Mesenchymal stem cell (in vitro differentiated cells and primary cell): Measurements from ENCODE around the gene KLHL3.

ENCODE experiments used
- DNase-seq: peaks from one replicate; pipeline ENCODE4 v3.0.0-alpha.2; 2013
- H2AFZ ChIP-seq: one replicate; pipeline ENCODE4 v1.6.1; 2013; ENCODE audit warnings: low read depth, mild to moderate bottlenecking, control low read depth, inconsistent platforms, low read length, moderate library complexity
- H2AK5ac ChIP-seq: 2 replicates; pipeline ENCODE4 v1.6.1; 2013; ENCODE audit warnings: low read length, moderate library complexity, mild to moderate bottlenecking, inconsistent platforms; ENCODE audit not compliant: severe bottlenecking
- H2BK120ac ChIP-seq: one replicate; pipeline ENCODE4 v1.6.1; 2013; ENCODE audit warnings: low read depth, mild to moderate bottlenecking, inconsistent platforms, low read length, moderate library complexity
- H2BK12ac ChIP-seq, 2 experiments: one replicate each; pipeline ENCODE4 v1.6.1; 2013; ENCODE audit warnings: inconsistent platforms in 2 of 2, low read length in 2 of 2, mild to moderate bottlenecking in 2 of 2, moderate library complexity in 2 of 2, control low read depth in 1 of 2
- H2BK15ac ChIP-seq: one replicate; pipeline ENCODE4 v1.6.1; 2013; ENCODE audit warnings: mild to moderate bottlenecking, low read depth, inconsistent platforms; ENCODE audit not compliant: poor library complexity, severe bottlenecking
- H2BK5ac ChIP-seq: 2 replicates; pipeline ENCODE4 v1.6.1; 2013; ENCODE audit warnings: low read depth, mild to moderate bottlenecking, low read length, control low read depth, inconsistent platforms; ENCODE audit not compliant: poor library complexity, severe bottlenecking
- H3K14ac ChIP-seq, 2 experiments: one replicate each; pipeline ENCODE4 v1.6.1; 2013; ENCODE audit warnings: inconsistent platforms in 2 of 2, low read length in 2 of 2, control low read depth in 1 of 2, mild to moderate bottlenecking in 1 of 2, moderate library complexity in 1 of 2
- H3K18ac ChIP-seq, 2 experiments: one replicate each; pipeline ENCODE4 v1.6.1; 2013; ENCODE audit warnings: inconsistent platforms in 2 of 2, low read length in 2 of 2, control low read depth in 1 of 2, low read depth in 1 of 2, mild to moderate bottlenecking in 1 of 2
- H3K23ac ChIP-seq, 2 experiments: one replicate each; pipeline ENCODE4 v1.6.1; 2013; ENCODE audit warnings: inconsistent platforms in 2 of 2, low read length in 2 of 2, mild to moderate bottlenecking in 2 of 2, moderate library complexity in 2 of 2, control low read depth in 1 of 2
- H3K27ac ChIP-seq: 2 replicates; pipeline ENCODE4 v1.5.1; 2013; ENCODE audit warnings: mild to moderate bottlenecking, moderate library complexity, low read length, control low read depth, inconsistent platforms; ENCODE audit not compliant: poor library complexity, severe bottlenecking
- H3K27me3 ChIP-seq, 2 experiments: 2 replicates each; pipeline versions ENCODE4 v1.6.1 to v1.7.0; 2013; ENCODE audit warnings: low read length in 2 of 2, mild to moderate bottlenecking in 2 of 2, moderate library complexity in 2 of 2, control low read depth in 1 of 2, inconsistent platforms in 1 of 2; ENCODE audit not compliant: control insufficient read depth in 1 of 2, insufficient read depth in 1 of 2
- H3K36me3 ChIP-seq, 2 experiments: 2 replicates each; pipeline versions ENCODE4 v1.6.1 to v1.7.0; 2013; ENCODE audit warnings: low read length in 2 of 2, control low read depth in 1 of 2, inconsistent platforms in 1 of 2, low read depth in 1 of 2, mild to moderate bottlenecking in 1 of 2; ENCODE audit not compliant: insufficient read depth in 2 of 2, control insufficient read depth in 1 of 2
- H3K4ac ChIP-seq, 2 experiments: one replicate each; pipeline ENCODE4 v1.6.1; 2013; ENCODE audit warnings: inconsistent platforms in 2 of 2, low read length in 2 of 2, mild to moderate bottlenecking in 2 of 2, moderate library complexity in 2 of 2, control low read depth in 1 of 2, low read depth in 1 of 2
- H3K4me1 ChIP-seq: 2 replicates; pipeline ENCODE4 v1.6.1; 2013; ENCODE audit warnings: low read depth, low read length, control low read depth; ENCODE audit not compliant: control insufficient read depth, insufficient read depth
- H3K4me2 ChIP-seq: 2 replicates; pipeline ENCODE4 v1.6.1; 2013; ENCODE audit warnings: low read length, mild to moderate bottlenecking, inconsistent platforms; ENCODE audit not compliant: poor library complexity, severe bottlenecking
- H3K4me3 ChIP-seq, 2 experiments: 2 replicates each; pipeline versions ENCODE4 v1.5.1 to v1.7.0; 2013; ENCODE audit warnings: low read length in 2 of 2, mild to moderate bottlenecking in 2 of 2, control low read depth in 1 of 2, low read depth in 1 of 2; ENCODE audit not compliant: insufficient read depth in 1 of 2
- H3K79me1 ChIP-seq: replicated peaks from 2 replicates; pipeline ENCODE4 v1.6.1; 2013; ENCODE audit warnings: mild to moderate bottlenecking, control low read depth, low read length, inconsistent platforms; ENCODE audit not compliant: poor library complexity, severe bottlenecking
- H3K9ac ChIP-seq: 2 replicates; pipeline ENCODE4 v1.7.0; 2013; ENCODE audit warnings: mild to moderate bottlenecking, low read length, moderate library complexity
- H3K9me3 ChIP-seq: 2 replicates; pipeline ENCODE4 v1.7.0; 2013; ENCODE audit warnings: mild to moderate bottlenecking, low read length; ENCODE audit not compliant: control insufficient read depth
- H4K8ac ChIP-seq: one replicate; pipeline ENCODE4 v1.6.1; 2013; ENCODE audit warnings: inconsistent platforms, mild to moderate bottlenecking, low read length, moderate library complexity
- H4K91ac ChIP-seq: one replicate; pipeline ENCODE4 v1.6.1; 2013; ENCODE audit warnings: mild to moderate bottlenecking, low read length, inconsistent platforms
- WGBS: methylation state at CpG from one replicate; pipeline ENCODE4 v1.1.7; 2013; ENCODE audit warnings: mixed read lengths; 5-methylcytosine and 5-hydroxymethylcytosine counted together

KLHL3 gene

DNA sequence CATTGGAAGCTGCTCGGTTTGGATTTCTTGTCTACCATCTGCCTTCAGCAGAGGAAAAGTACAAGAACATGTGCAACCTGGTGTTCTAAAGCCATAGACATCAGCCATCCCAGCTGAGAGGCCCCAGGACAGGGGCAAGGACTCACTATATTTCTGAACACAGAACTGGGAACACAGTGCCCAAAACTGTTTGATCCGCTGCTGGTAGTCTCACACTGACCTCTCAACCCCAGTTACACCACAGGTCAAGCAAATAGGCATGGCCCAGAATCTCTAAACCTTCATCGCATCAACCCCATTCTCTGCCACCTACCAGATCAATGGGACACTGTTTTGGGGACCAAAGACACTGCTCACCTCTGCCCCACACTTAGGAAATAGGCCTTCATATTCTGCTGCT, 2.0 kb downstream of the KLHL3 start:
- H3K9ac ChIP-seq: no peak overlapping the region
- H3K4me3 ChIP-seq: no peak overlapping the region
- no peak overlapping the region for H3K27ac ChIP-seq
- no peak overlapping the region for H4K8ac ChIP-seq
- H2AK5ac ChIP-seq: no peak overlapping the region
- H3K79me1 ChIP-seq: peaks cover 6% of the 10 kb centered on the region
- peaks cover 6% of the 10 kb centered on the region for H3K4me1 ChIP-seq
- peaks cover 2% of the 10 kb centered on the region for H3K9me3 ChIP-seq
- no peak for DNase-seq
- H3K36me3 ChIP-seq: no peaks in the 10 kb centered on the region
- WGBS: 87% methylated on average over 3 of the region's 3 CpGs
- no peak overlapping the region for H4K91ac ChIP-seq
- no peak overlapping the region for H2BK15ac ChIP-seq
- H2BK12ac ChIP-seq: no peak overlapping the region
- H3K23ac ChIP-seq: no peak overlapping the region
- no peak overlapping the region for H3K4me2 ChIP-seq
- H2BK120ac ChIP-seq: no peak overlapping the region
- H3K4ac ChIP-seq: no peak overlapping the region
- H3K14ac ChIP-seq: no peak overlapping the region
- no peaks in the 10 kb centered on the region for H3K27me3 ChIP-seq
- H2AFZ ChIP-seq: no peak overlapping the region
- H3K18ac ChIP-seq: no peak overlapping the region
- H2BK5ac ChIP-seq: no peak overlapping the region

DNA sequence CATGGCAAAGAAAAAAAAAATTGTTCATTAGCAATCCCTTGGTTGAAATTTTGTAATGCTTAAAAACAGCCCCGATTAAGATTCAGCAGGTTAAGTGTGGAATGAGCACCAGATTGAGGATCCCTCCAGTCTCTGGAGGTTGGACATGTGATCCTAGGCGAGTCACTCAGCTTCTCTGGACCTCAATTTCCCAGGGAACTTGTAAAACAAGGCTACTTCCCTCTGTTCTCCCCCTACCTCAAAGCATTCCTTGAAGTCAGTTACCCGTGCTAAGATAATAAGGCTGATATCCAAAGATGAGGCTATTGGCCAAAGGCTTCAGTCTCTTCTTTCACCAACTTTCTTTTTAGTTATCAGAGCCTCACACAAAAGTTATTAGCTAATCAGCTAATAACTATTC, 2.9 kb downstream of the KLHL3 start:
- H4K8ac ChIP-seq: no peak overlapping the region
- H2BK120ac ChIP-seq: no peak overlapping the region
- H3K4ac ChIP-seq: no peak overlapping the region
- H3K18ac ChIP-seq: no peak overlapping the region
- H2BK15ac ChIP-seq: no peak overlapping the region
- no peak overlapping the region for H3K23ac ChIP-seq
- H3K9me3 ChIP-seq: no peaks in the 10 kb centered on the region
- no peak overlapping the region for H3K4me2 ChIP-seq
- no peak overlapping the region for H3K9ac ChIP-seq
- DNase-seq: no peak
- no peaks in the 10 kb centered on the region for H3K27me3 ChIP-seq
- no peaks in the 10 kb centered on the region for H3K36me3 ChIP-seq
- no peak overlapping the region for H2BK5ac ChIP-seq
- no peak overlapping the region for H3K4me3 ChIP-seq
- H3K4me1 ChIP-seq: peaks cover 6% of the 10 kb centered on the region
- H3K27ac ChIP-seq: no peak overlapping the region
- peaks cover 6% of the 10 kb centered on the region for H3K79me1 ChIP-seq
- H2AK5ac ChIP-seq: no peak overlapping the region
- 79% methylated on average over 3 of the region's 3 CpGs for WGBS
- no peak overlapping the region for H2AFZ ChIP-seq
- H4K91ac ChIP-seq: no peak overlapping the region
- no peak overlapping the region for H2BK12ac ChIP-seq
- no peak overlapping the region for H3K14ac ChIP-seq

DNA sequence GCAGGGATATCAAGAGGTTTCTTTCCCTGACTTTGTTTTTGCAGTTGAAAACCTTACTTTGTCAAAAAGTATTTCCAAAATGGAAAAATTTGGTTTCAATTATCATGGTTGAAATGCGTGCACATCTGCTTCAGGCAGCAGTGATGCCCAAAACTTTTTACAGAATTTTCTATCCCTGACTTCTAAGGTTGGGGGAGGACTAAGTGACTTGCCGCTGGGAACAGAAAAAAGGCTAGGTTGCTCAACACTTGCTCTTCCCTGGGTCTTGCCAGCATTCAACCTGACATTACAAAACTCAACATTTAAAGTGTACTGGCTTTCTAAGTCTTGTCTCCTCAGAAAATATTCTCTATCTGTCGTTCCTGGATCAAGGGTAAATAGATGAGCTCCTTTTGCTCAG, 4.7 kb downstream of the KLHL3 start:
- 93% methylated on average over 3 of the region's 3 CpGs for WGBS
- no peak overlapping the region for H2BK12ac ChIP-seq
- DNase-seq: no peak

DNA sequence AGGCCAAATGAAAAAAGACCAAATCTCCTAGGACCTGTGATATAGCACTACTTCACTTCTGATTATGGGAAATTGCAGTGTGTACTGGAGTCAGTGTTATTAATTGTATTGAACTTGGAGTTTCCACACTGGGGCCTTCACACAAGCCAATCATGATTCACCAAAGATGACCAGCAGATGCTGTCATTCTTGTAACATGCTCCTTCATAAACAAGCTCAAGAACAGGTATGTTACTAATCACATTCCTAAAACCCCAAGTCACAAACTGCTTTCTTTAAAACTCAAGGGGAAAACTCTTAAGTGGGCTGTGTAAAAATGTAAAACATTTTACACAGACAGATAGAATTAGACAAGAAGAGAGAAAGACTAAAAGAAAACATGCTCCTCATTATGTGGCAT, 5.6 kb downstream of the KLHL3 start:
- H3K18ac ChIP-seq: no peak overlapping the region
- H3K23ac ChIP-seq: no peak overlapping the region
- H2BK12ac ChIP-seq: no peak overlapping the region
- peak; percentile 6 for DNase-seq
- no peak overlapping the region for H3K27ac ChIP-seq
- H3K4ac ChIP-seq: no peak overlapping the region
- no peak overlapping the region for H2BK120ac ChIP-seq
- H3K27me3 ChIP-seq: no peaks in the 10 kb centered on the region
- no peak overlapping the region for H3K14ac ChIP-seq
- no peak overlapping the region for H4K91ac ChIP-seq
- no peak overlapping the region for H4K8ac ChIP-seq
- H3K4me1 ChIP-seq: peaks cover 2% of the 10 kb centered on the region
- H3K9me3 ChIP-seq: no peaks in the 10 kb centered on the region
- H3K9ac ChIP-seq: peak overlapping the region; percentile 13
- H2BK5ac ChIP-seq: no peak overlapping the region
- no peak overlapping the region for H2BK15ac ChIP-seq
- no peaks in the 10 kb centered on the region for H3K36me3 ChIP-seq
- peaks cover 6% of the 10 kb centered on the region for H3K79me1 ChIP-seq
- no peak overlapping the region for H2AK5ac ChIP-seq
- no peak overlapping the region for H3K4me2 ChIP-seq
- H2AFZ ChIP-seq: no peak overlapping the region
- no peak overlapping the region for H3K4me3 ChIP-seq

More for the DNA sequence above, 4.7 kb downstream of the KLHL3 start:
- H3K4me1 ChIP-seq: peaks cover 6% of the 10 kb centered on the region
- H3K79me1 ChIP-seq: peaks cover 6% of the 10 kb centered on the region
- H2BK15ac ChIP-seq: no peak overlapping the region
- H3K9me3 ChIP-seq: no peaks in the 10 kb centered on the region
- no peak overlapping the region for H2BK5ac ChIP-seq
- H4K8ac ChIP-seq: no peak overlapping the region
- no peak overlapping the region for H3K27ac ChIP-seq
- H3K4ac ChIP-seq: no peak overlapping the region
- no peak overlapping the region for H3K14ac ChIP-seq
- no peak overlapping the region for H2AFZ ChIP-seq
- H3K4me2 ChIP-seq: no peak overlapping the region
- H3K9ac ChIP-seq: peak overlapping the region; percentile 13
- no peak overlapping the region for H3K4me3 ChIP-seq
- no peak overlapping the region for H2BK120ac ChIP-seq
- H4K91ac ChIP-seq: no peak overlapping the region
- no peak overlapping the region for H3K18ac ChIP-seq
- no peaks in the 10 kb centered on the region for H3K36me3 ChIP-seq
- no peak overlapping the region for H3K23ac ChIP-seq
- no peaks in the 10 kb centered on the region for H3K27me3 ChIP-seq
- H2AK5ac ChIP-seq: no peak overlapping the region
